ENCODE data around the gene EXT2. TPM values are rescaled to one million over a fixed set of nuclear protein-coding genes. Genes with fewer than 3 reads are reported as not detected.

The EXT2 gene
- total RNA-seq, 1 donor from 2014 or later: 106 TPM

- Mint-ChIP-seq H3K4me3 (ENCODE audit: unreplicated experiment) (no peak overlapping the region), H3K36me3 (ENCODE audit: low read depth) (peaks cover 14% of the 10 kb centered on the region), H3K27ac (ENCODE audit: unreplicated experiment) (no peak overlapping the region), H3K4me1 (ENCODE audit: low read depth) (peaks cover 17% of the 10 kb centered on the region), H3K9me3 (ENCODE audit: low read depth) (peaks cover 17% of the 10 kb centered on the region), H3K27me3 (ENCODE audit: low read depth) (no peaks in the 10 kb centered on the region)
- TF ChIP-seq, protein P1, sequence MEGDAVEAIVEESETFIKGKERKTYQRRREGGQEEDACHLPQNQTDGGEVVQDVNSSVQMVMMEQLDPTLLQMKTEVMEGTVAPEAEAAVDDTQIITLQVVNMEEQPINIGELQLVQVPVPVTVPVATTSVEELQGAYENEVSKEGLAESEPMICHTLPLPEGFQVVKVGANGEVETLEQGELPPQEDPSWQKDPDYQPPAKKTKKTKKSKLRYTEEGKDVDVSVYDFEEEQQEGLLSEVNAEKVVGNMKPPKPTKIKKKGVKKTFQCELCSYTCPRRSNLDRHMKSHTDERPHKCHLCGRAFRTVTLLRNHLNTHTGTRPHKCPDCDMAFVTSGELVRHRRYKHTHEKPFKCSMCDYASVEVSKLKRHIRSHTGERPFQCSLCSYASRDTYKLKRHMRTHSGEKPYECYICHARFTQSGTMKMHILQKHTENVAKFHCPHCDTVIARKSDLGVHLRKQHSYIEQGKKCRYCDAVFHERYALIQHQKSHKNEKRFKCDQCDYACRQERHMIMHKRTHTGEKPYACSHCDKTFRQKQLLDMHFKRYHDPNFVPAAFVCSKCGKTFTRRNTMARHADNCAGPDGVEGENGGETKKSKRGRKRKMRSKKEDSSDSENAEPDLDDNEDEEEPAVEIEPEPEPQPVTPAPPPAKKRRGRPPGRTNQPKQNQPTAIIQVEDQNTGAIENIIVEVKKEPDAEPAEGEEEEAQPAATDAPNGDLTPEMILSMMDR (IDR thresholded peaks at IDR 0.05): no peak
- no peak for DNase-seq (ENCODE audit: low spot score)
Observed at GRCh38 chr11:44213148-44213547, 117.7 kb downstream of the EXT2 start.

GRCh38 chr11:44217432-44217831 is 122.0 kb downstream of the EXT2 start:
- TF ChIP-seq, protein P1 (IDR thresholded peaks at IDR 0.05): no peak
- Mint-ChIP-seq H3K4me3 (ENCODE audit: unreplicated experiment) (no peak overlapping the region), H3K4me1 (ENCODE audit: low read depth) (peaks cover 15% of the 10 kb centered on the region), H3K27me3 (ENCODE audit: low read depth) (no peaks in the 10 kb centered on the region), H3K9me3 (ENCODE audit: low read depth) (peaks cover 12% of the 10 kb centered on the region), H3K27ac (ENCODE audit: unreplicated experiment) (no peak overlapping the region), H3K36me3 (ENCODE audit: low read depth) (peaks cover 8% of the 10 kb centered on the region)
- no peak for DNase-seq (ENCODE audit: low spot score)

- Mint-ChIP-seq H3K27ac (ENCODE audit: unreplicated experiment) (no peak overlapping the region), H3K27me3 (ENCODE audit: low read depth) (no peaks in the 10 kb centered on the region), H3K36me3 (ENCODE audit: low read depth) (peaks cover 4% of the 10 kb centered on the region), H3K9me3 (ENCODE audit: low read depth) (no peaks in the 10 kb centered on the region), H3K4me3 (ENCODE audit: unreplicated experiment) (no peak overlapping the region), H3K4me1 (ENCODE audit: low read depth) (peaks cover 26% of the 10 kb centered on the region)
- TF ChIP-seq, protein P1 (IDR thresholded peaks at IDR 0.05): no peak
- DNase-seq (ENCODE audit: low spot score): no peak
Observed at GRCh38 chr11:44219830-44220796, 124.6 kb downstream of the EXT2 start.

GRCh38 chr11:44221456-44221855 is 126.0 kb downstream of the EXT2 start:
- H3K9me3 Mint-ChIP-seq (ENCODE audit: low read depth): no peaks in the 10 kb centered on the region
- H3K27me3 Mint-ChIP-seq (ENCODE audit: low read depth): no peaks in the 10 kb centered on the region
- peaks cover 26% of the 10 kb centered on the region for H3K4me1 Mint-ChIP-seq (ENCODE audit: low read depth)
- H3K27ac Mint-ChIP-seq (ENCODE audit: unreplicated experiment): no peak overlapping the region
- H3K36me3 Mint-ChIP-seq (ENCODE audit: low read depth): peaks cover 4% of the 10 kb centered on the region
- H3K4me3 Mint-ChIP-seq (ENCODE audit: unreplicated experiment): no peak overlapping the region
- DNase-seq (ENCODE audit: low spot score): no peak
- TF ChIP-seq, protein P1 (IDR thresholded peaks at IDR 0.05): no peak

DNA sequence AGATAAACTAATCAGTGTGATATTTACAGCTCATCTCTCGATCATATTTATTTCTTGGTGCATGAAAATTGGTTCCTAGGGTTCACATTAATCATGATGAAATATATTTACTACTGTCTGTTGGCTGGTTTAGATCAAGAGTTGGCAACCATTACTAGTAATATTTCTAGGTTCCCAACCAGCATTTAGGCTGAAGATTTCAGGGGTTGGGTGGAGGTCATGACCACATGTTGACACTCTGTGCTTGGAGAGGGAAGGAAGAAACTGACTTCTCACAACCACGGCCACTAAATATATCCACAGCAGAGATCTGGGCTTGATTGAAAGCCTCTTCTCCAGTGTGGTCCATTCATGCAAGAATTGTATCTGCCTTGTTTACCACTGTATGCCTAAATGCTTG is 126.5 kb downstream of the EXT2 start:
- TF ChIP-seq, protein P1 (IDR thresholded peaks at IDR 0.05): no peak
- Mint-ChIP-seq H3K4me3 (ENCODE audit: unreplicated experiment) (no peak overlapping the region), H3K36me3 (ENCODE audit: low read depth) (peaks cover 4% of the 10 kb centered on the region), H3K27me3 (ENCODE audit: low read depth) (no peaks in the 10 kb centered on the region), H3K4me1 (ENCODE audit: low read depth) (peaks cover 26% of the 10 kb centered on the region), H3K27ac (ENCODE audit: unreplicated experiment) (no peak overlapping the region), H3K9me3 (ENCODE audit: low read depth) (no peaks in the 10 kb centered on the region)
- no peak for DNase-seq (ENCODE audit: low spot score)
